Stomach (tissue), 9 donors: Measurements from ENCODE around the gene ZMYND15. TPM values are rescaled to one million over a fixed set of nuclear protein-coding genes. Genes with fewer than 3 reads are reported as not detected.

Experiments
- DNase-seq, 2 donors: peaks; one replicate each; pipeline versions ENCODE4 v3.0.0 to v3.0.0-alpha.2; 2013 to 2019
- H3K27ac ChIP-seq, 5 donors: fragments of 200-600 bp in 4 of 5; sonication (generic) in 4 of 5; one replicate each; pipeline ENCODE4 v1.5.1; 2013 to 2019; ENCODE audit warnings: mild to moderate bottlenecking in 1 of 5, moderate library complexity in 1 of 5
- H3K27me3 ChIP-seq, 3 donors: fragments of 200-600 bp; sonication (generic); one replicate each; pipeline ENCODE4 v1.5.1; 2017 to 2019; ENCODE audit warnings: mixed run types in 1 of 3
- H3K36me3 ChIP-seq, 4 donors: fragments of 200-600 bp; sonication (generic); 1 replicate in 3 of 4; 2 replicates in 1 of 4; pipeline ENCODE4 v1.5.1; 2016 to 2019
- H3K4me1 ChIP-seq, 4 donors: fragments of 200-600 bp; sonication (generic); one replicate each; pipeline ENCODE4 v1.5.1; 2016 to 2019
- H3K4me3 ChIP-seq, 4 donors: fragments of 200-600 bp; sonication (generic) in 3 of 4; one replicate each; pipeline ENCODE4 v1.5.1; 2016 to 2019; ENCODE audit warnings: mild to moderate bottlenecking in 1 of 4
- H3K9me3 ChIP-seq, 4 donors: fragments of 200-600 bp; sonication (generic); one replicate each; pipeline ENCODE4 v1.5.1; 2016 to 2019
- EP300 ChIP-seq: sonication (generic); formaldehyde crosslinking; IDR thresholded peaks from one replicate; pipeline ENCODE4 v1.6.1; 2017; ENCODE audit warnings: antibody characterized with exemption
- POLR2A ChIP-seq, 4 donors: fragments of 450-650 bp; IDR thresholded peaks; one replicate each; pipeline ENCODE4 v1.6.1; 2016; ENCODE audit warnings: antibody characterized with exemption in 4 of 4, control low read depth in 2 of 4, mild to moderate bottlenecking in 1 of 4, moderate library complexity in 1 of 4
- POLR2AphosphoS5 ChIP-seq, 3 donors: sonication (generic); formaldehyde crosslinking; IDR thresholded peaks; one replicate each; pipeline ENCODE4 v1.6.1; 2016; ENCODE audit warnings: antibody characterized with exemption in 3 of 3
- WGBS, 5 donors: extraction: QIAGEN DNeasy Blood & Tissue Kit in 3 of 5; methylation state at CpG; one replicate each; pipeline versions ENCODE4 v1.1.5 to v1.1.7; 2013 to 2018; 5-methylcytosine and 5-hydroxymethylcytosine counted together
- intact Hi-C: fragments of 100-400 bp; cut with DNase I; formaldehyde crosslinking; loops from one replicate; pipeline ENCODE4 v1.15.1; 2023; ENCODE audit warnings: low total_unique reads
- polyA plus RNA-seq, 3 donors: library from polyadenylated mRNA; stranded (reverse); fragments of 200-250 nt; gene quantifications; one replicate each; pipeline ENCODE4 v1.2.3, GENCODE V29; 2013
- total RNA-seq, 5 donors: library from RNA; depleted of rRNA; stranded (reverse); fragments of >200 nt; gene quantifications; one replicate each; pipeline versions ENCODE4 v1.1.0 to v1.2.3, GENCODE V29; 2014 to 2016
- TF ChIP-seq, protein P1 (sequence below), 7 experiments: fragments of 450-650 bp in 4 of 7; fragments of 200-600 bp in 3 of 7; sonication (generic) in 3 of 7; IDR thresholded peaks; one replicate each; pipeline ENCODE4 v1.5.1; 2016 to 2019; ENCODE audit warnings: antibody characterized with exemption in 7 of 7, control low read depth in 2 of 7, mild to moderate bottlenecking in 1 of 7
- donor health status: healthy with polysubstance abuse.
- donor health status: Bipolar disorder and iron deficiency.
- donor health status: healthy.

ZMYND15 gene
- total and polyA plus RNA-seq, 8 donors, result 0.43 to 3.2 (median 1.8) TPM; not detected in 3

DNA sequence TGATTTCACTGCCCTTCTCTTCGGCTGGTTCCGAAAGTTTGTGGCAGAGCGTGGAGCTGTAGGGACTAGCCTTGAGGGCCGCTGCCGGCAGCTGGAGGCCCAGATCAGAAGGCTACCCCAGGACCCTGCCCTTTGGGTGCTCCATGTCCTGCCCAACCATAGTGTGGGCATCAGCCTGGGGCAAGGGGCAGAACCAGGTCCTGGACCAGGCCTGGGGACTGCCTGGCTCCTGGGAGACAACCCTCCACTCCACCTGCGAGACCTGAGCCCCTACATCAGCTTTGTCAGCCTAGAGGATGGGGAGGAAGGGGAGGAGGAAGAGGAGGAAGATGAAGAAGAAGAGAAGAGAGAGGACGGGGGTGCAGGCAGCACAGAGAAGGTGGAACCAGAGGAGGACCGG lies 951 bp downstream of the ZMYND15 start:
- Histone ChIP-seq H3K27ac (peak overlapping the region in 1 of 5 donors; percentile 85), H3K4me3 (peak overlapping the region in 1 of 4 donors; percentile 71), H3K27me3 (peaks cover 0 to 31% (median 0%) of the 10 kb centered on the region in 3 donors), H3K4me1 (peaks cover 19 to 41% (median 23%) of the 10 kb centered on the region in 4 donors), H3K36me3 (no peaks in the 10 kb centered on the region), H3K9me3 (no peaks in the 10 kb centered on the region)
- TF ChIP-seq POLR2A (IDR thresholded peaks at IDR 0.05) (no peak), POLR2AphosphoS5 (IDR thresholded peaks at IDR 0.05) (no peak), EP300 (no peak)
- TF ChIP-seq, protein P1, sequence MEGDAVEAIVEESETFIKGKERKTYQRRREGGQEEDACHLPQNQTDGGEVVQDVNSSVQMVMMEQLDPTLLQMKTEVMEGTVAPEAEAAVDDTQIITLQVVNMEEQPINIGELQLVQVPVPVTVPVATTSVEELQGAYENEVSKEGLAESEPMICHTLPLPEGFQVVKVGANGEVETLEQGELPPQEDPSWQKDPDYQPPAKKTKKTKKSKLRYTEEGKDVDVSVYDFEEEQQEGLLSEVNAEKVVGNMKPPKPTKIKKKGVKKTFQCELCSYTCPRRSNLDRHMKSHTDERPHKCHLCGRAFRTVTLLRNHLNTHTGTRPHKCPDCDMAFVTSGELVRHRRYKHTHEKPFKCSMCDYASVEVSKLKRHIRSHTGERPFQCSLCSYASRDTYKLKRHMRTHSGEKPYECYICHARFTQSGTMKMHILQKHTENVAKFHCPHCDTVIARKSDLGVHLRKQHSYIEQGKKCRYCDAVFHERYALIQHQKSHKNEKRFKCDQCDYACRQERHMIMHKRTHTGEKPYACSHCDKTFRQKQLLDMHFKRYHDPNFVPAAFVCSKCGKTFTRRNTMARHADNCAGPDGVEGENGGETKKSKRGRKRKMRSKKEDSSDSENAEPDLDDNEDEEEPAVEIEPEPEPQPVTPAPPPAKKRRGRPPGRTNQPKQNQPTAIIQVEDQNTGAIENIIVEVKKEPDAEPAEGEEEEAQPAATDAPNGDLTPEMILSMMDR (IDR thresholded peaks at IDR 0.05), result no peak
- no peak for DNase-seq
- intact Hi-C loops, result no loop called here
- WGBS, 5 donors, result 95 to 98% (median 96%) methylated on average over 5 to 8 of the region's 8 CpGs

GRCh38 chr17:4741544-4741943 lies 1.9 kb downstream of the ZMYND15 start:
- intact Hi-C loops, result no loop called here
- TF ChIP-seq POLR2AphosphoS5 (IDR thresholded peaks at IDR 0.05), result no peak
- TF ChIP-seq, protein P1 (IDR thresholded peaks at IDR 0.05), result no peak
- no peak for TF ChIP-seq EP300
- TF ChIP-seq POLR2A (IDR thresholded peaks at IDR 0.05), result no peak

GRCh38 chr17:4742133-4742532 lies 2.5 kb downstream of the ZMYND15 start:
- Histone ChIP-seq H3K4me1 (peaks cover 21 to 40% (median 26%) of the 10 kb centered on the region in 4 donors), H3K9me3 (no peaks in the 10 kb centered on the region), H3K27ac (no peak overlapping the region), H3K4me3 (no peak overlapping the region), H3K27me3 (peaks cover 0 to 43% (median 0%) of the 10 kb centered on the region in 3 donors), H3K36me3 (no peaks in the 10 kb centered on the region)
- TF ChIP-seq POLR2AphosphoS5 (IDR thresholded peaks at IDR 0.05) (no peak), POLR2A (IDR thresholded peaks at IDR 0.05) (no peak), EP300 (no peak)
- TF ChIP-seq, protein P1 (IDR thresholded peaks at IDR 0.05), result no peak
- intact Hi-C loops, result no loop called here
- WGBS, 5 donors, result 86 to 94% (median 92%) methylated on average over 9 of the region's 9 CpGs
- no peak for DNase-seq

More at GRCh38 chr17:4741544-4741943, 1.9 kb downstream of the ZMYND15 start:
- DNase-seq, result no peak
- WGBS, 5 donors, result 94 to 97% (median 95%) methylated on average over 6 to 8 of the region's 8 CpGs
- Histone ChIP-seq H3K27me3 (peaks cover 0 to 41% (median 0%) of the 10 kb centered on the region in 3 donors), H3K36me3 (no peaks in the 10 kb centered on the region), H3K4me3 (no peak overlapping the region), H3K4me1 (peaks cover 21 to 40% (median 26%) of the 10 kb centered on the region in 4 donors), H3K9me3 (no peaks in the 10 kb centered on the region), H3K27ac (no peak overlapping the region)

GRCh38 chr17:4742629-4743028 lies 3.0 kb downstream of the ZMYND15 start:
- TF ChIP-seq POLR2A (IDR thresholded peaks at IDR 0.05) (no peak), POLR2AphosphoS5 (IDR thresholded peaks at IDR 0.05) (no peak), EP300 (no peak)
- TF ChIP-seq, protein P1 (IDR thresholded peaks at IDR 0.05), result no peak

More at GRCh38 chr17:4742629-4743028, 3.0 kb downstream of the ZMYND15 start:
- 61 to 84% (median 70%) methylated on average over 8 to 10 of the region's 10 CpGs for WGBS, 5 donors
- Histone ChIP-seq H3K27ac (no peak overlapping the region), H3K9me3 (no peaks in the 10 kb centered on the region), H3K4me1 (peaks cover 21 to 40% (median 26%) of the 10 kb centered on the region in 4 donors), H3K27me3 (peaks cover 0 to 43% (median 0%) of the 10 kb centered on the region in 3 donors), H3K36me3 (no peaks in the 10 kb centered on the region), H3K4me3 (no peak overlapping the region)
- DNase-seq, result no peak
- intact Hi-C loops, result no loop called here
